Testis (tissue), 2 donors: ENCODE results near the gene DISP2.

Source experiments
- CTCF ChIP-seq, 3 experiments: fragments of 450-650 bp in 2 of 3; fragments of 200-600 bp in 1 of 3; sonication (generic) in 1 of 3; IDR thresholded peaks; one replicate each; pipeline ENCODE4 v1.5.1; 2016 to 2019; ENCODE audit warnings: antibody characterized with exemption in 3 of 3, mild to moderate bottlenecking in 2 of 3, moderate library complexity in 1 of 3
- POLR2A ChIP-seq: fragments of 450-650 bp; IDR thresholded peaks from one replicate; pipeline ENCODE4 v1.6.1; 2017; ENCODE audit warnings: antibody characterized with exemption, mild to moderate bottlenecking, moderate library complexity

GRCh38 chr15:40418126-40418525 is 60.1 kb downstream of the DISP2 start:
- no peak for TF ChIP-seq CTCF (IDR thresholded peaks at IDR 0.05)
- no peak for TF ChIP-seq POLR2A
